SU-DHL-6 (cell line): ENCODE data around the gene SCUBE1.

Experiments used
- H2AFZ ChIP-seq: fragments of 200-600 bp; sonication (generic); 2 replicates; pipeline ENCODE4 v1.6.1; 2014; ENCODE audit warnings: low read depth, mild to moderate bottlenecking, moderate library complexity, mixed read lengths, antibody characterized with exemption, low read length; ENCODE audit not compliant: severe bottlenecking
- H3F3A ChIP-seq: fragments of 200-600 bp; shearing (Covaris generic); 2 replicates; pipeline ENCODE4 v1.6.0; 2016; ENCODE audit warnings: antibody characterized with exemption, mild to moderate bottlenecking; ENCODE audit not compliant: insufficient read depth
- H3K27ac ChIP-seq: fragments of 200-600 bp; sonication (generic); 2 replicates; pipeline ENCODE4 v1.5.1; 2016; ENCODE audit warnings: low read depth, mild to moderate bottlenecking, low read length, moderate library complexity, mixed read lengths
- H3K27me3 ChIP-seq: fragments of 200-600 bp; sonication (generic), shearing (Covaris generic); 2 replicates; pipeline ENCODE4 v1.6.0; 2014; ENCODE audit warnings: mild to moderate bottlenecking, low read length
- H3K36me3 ChIP-seq: fragments of 200-600 bp; sonication (generic); 2 replicates; pipeline ENCODE4 v1.6.1; 2014; ENCODE audit warnings: mild to moderate bottlenecking, low read length, mixed read lengths
- H3K4me2 ChIP-seq: fragments of 300-600, 200-600 bp; shearing (Covaris generic), sonication (generic); 2 replicates; pipeline ENCODE4 v1.6.0; 2014; ENCODE audit warnings: low read length, low read depth, mild to moderate bottlenecking; ENCODE audit not compliant: poor library complexity, severe bottlenecking
- H3K4me3 ChIP-seq: fragments of 200-600 bp; sonication (generic); 2 replicates; pipeline ENCODE4 v1.5.1; 2014; ENCODE audit warnings: antibody characterized with exemption, low read length, mild to moderate bottlenecking, mixed read lengths; ENCODE audit not compliant: insufficient read depth, poor library complexity, severe bottlenecking
- H3K79me2 ChIP-seq: fragments of 200-600 bp; sonication (generic); 2 replicates; pipeline ENCODE4 v1.6.1; 2014; ENCODE audit warnings: mild to moderate bottlenecking, low read length, moderate library complexity; ENCODE audit not compliant: insufficient read depth
- H3K9ac ChIP-seq: fragments of 200-600 bp; sonication (generic); 2 replicates; pipeline ENCODE4 v1.7.0; 2014; ENCODE audit warnings: mild to moderate bottlenecking, low read length
- H3K9me2 ChIP-seq: fragments of 200-600 bp; sonication (generic); replicated peaks from 2 replicates; pipeline ENCODE4 v1.6.1; 2014; ENCODE audit warnings: low read length; ENCODE audit not compliant: insufficient read depth
- H3K9me3 ChIP-seq: fragments of 200-600 bp; sonication (generic); 2 replicates; pipeline ENCODE4 v1.6.1; 2014; ENCODE audit warnings: low read length, mixed read lengths; ENCODE audit not compliant: insufficient read depth
- H4K20me1 ChIP-seq: fragments of 200-600 bp; sonication (generic); 2 replicates; pipeline ENCODE4 v1.6.1; 2014; ENCODE audit warnings: low read depth, mild to moderate bottlenecking, antibody characterized with exemption, low read length, moderate library complexity, mixed read lengths
- EZH2phosphoT487 ChIP-seq: fragments of 200-600 bp; sonication (generic), shearing (Covaris generic); conservative IDR thresholded peaks from 2 replicates; pipeline ENCODE4 v1.6.1; 2018; ENCODE audit warnings: mild to moderate bottlenecking, antibody characterized with exemption, low read length, moderate library complexity, mixed read lengths
- TF ChIP-seq, protein P1 (sequence below): fragments of 200-600 bp; sonication (generic); IDR thresholded peaks from one replicate; pipeline ENCODE4 v1.5.1; 2017; ENCODE audit warnings: antibody characterized with exemption, mild to moderate bottlenecking, low read length, moderate library complexity; ENCODE audit not compliant: insufficient read depth, poor library complexity, severe bottlenecking

Gene SCUBE1

DNA sequence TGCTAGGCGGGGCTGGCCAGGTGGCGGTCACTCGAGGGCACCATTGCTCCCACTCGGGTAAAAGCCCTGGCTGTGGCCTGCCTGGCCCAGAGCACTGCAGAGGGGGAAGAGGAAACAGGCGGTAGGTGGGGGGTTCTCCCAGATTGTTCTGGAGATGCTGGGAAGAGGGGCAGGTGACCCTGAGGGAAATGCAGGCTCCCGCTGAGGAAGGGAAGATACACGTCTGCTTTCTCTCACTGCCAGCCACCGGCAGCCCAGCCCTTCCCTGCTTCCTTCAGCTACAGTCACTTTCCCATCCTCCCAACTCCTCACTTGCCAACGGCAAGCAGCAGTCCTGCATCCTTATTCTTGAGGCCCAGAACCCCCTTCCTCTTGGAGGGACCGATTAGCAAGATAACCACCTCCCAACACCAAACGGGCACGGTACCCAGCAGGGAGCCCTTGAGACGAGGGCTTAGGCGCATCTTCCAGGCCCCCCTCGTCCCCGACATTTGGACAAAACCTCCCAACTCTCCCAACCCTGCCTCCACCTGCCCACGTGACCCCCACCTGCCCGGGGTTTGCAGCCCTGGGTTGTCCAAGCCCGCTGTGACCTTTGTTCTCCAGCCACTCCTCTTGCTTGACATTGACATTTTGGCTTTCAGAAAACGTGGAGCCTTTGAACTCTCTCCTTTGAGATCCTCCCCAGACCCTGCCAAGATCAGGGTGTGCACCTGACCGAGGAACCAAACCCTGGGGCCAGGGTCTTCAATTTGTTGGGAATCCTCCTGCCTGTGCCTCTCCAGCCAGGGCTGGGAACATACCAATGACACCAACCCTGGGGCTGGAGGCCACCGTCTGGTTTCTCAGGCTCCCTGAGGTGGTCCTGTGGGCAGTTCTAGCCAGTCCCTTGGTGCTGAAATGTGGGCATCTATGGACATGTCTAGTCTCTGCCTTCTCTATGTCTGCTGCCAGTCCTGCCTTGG, 107.4 kb downstream of the SCUBE1 start:
- Histone ChIP-seq H3K27me3 (no peaks in the 10 kb centered on the region), H3K79me2 (no peaks in the 10 kb centered on the region), H3K4me3 (no peak overlapping the region), H3K4me2 (no peak overlapping the region), H4K20me1 (no peaks in the 10 kb centered on the region), H3K9ac (no peak overlapping the region), H3K27ac (no peak overlapping the region), H3F3A (no peaks in the 10 kb centered on the region), H3K9me2 (no peaks in the 10 kb centered on the region), H3K9me3 (no peaks in the 10 kb centered on the region), H2AFZ (no peak overlapping the region), H3K36me3 (no peaks in the 10 kb centered on the region)
- TF ChIP-seq EZH2phosphoT487 = no peak
- TF ChIP-seq, protein P1, sequence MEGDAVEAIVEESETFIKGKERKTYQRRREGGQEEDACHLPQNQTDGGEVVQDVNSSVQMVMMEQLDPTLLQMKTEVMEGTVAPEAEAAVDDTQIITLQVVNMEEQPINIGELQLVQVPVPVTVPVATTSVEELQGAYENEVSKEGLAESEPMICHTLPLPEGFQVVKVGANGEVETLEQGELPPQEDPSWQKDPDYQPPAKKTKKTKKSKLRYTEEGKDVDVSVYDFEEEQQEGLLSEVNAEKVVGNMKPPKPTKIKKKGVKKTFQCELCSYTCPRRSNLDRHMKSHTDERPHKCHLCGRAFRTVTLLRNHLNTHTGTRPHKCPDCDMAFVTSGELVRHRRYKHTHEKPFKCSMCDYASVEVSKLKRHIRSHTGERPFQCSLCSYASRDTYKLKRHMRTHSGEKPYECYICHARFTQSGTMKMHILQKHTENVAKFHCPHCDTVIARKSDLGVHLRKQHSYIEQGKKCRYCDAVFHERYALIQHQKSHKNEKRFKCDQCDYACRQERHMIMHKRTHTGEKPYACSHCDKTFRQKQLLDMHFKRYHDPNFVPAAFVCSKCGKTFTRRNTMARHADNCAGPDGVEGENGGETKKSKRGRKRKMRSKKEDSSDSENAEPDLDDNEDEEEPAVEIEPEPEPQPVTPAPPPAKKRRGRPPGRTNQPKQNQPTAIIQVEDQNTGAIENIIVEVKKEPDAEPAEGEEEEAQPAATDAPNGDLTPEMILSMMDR = no peak

DNA sequence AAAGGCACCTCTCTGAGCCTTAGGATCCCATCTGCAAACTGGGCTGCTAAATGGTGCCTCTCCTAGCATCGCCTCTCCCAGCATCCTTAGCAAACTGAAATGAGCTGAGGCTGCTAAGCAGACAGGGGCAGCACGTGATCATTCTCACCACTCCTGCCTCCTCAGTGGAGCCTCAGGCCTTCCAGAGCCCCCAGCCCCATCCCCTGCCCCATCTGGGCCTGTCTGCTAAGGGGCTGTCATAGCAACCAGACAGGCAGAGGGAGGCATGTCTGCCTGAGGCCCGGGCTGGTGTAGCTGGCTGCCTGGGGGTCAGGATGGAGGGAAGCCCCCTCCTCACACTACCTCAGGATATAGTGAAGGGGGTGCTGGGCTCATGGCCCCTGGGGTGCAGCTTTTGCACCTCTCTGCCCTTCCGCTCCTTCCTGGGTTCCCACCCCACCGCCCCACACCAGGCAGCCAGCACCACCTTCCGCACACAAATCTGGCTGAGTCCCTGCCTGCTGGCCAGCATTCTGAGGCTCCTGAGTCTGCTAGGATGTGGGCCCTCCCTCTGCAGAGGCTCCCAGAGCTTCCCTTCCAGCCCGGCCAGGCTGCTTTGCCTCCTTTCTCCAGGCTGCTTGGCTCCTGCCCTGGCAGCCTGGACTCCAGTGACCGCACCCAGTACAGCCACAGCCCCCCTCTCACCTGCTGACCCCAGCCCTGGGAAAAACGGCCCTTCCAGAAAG, 108.7 kb downstream of the SCUBE1 start:
- TF ChIP-seq, protein P1 = no peak
- TF ChIP-seq EZH2phosphoT487 = no peak
- H4K20me1 ChIP-seq = no peaks in the 10 kb centered on the region
- no peaks in the 10 kb centered on the region for H3F3A ChIP-seq
- H3K79me2 ChIP-seq = no peaks in the 10 kb centered on the region
- H3K9ac ChIP-seq = no peak overlapping the region
- H3K27ac ChIP-seq = no peak overlapping the region
- H3K9me2 ChIP-seq = no peaks in the 10 kb centered on the region
- H3K9me3 ChIP-seq = no peaks in the 10 kb centered on the region
- H2AFZ ChIP-seq = no peak overlapping the region
- no peaks in the 10 kb centered on the region for H3K27me3 ChIP-seq
- H3K4me2 ChIP-seq = no peak overlapping the region
- no peaks in the 10 kb centered on the region for H3K36me3 ChIP-seq
- no peak overlapping the region for H3K4me3 ChIP-seq

DNA sequence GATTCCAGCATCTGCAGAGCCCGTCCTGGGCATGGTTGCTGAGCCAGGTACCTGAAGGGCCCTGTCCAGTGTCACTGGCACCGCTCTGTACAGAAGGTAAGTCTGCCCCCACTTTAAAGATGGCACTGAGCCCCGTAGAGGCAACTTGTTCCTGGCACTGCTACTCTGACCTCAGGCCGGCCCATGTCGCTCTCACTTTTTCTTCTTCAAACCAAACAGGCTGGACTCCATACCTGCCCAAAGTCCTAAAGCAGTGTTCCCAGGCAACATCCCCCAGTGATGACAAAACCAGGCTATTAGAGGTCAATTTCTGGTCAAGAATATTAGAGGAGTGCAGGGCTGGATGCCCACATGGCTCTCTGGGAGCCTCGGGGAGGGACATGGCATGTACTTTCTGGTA, 109.6 kb downstream of the SCUBE1 start:
- H3F3A ChIP-seq = no peaks in the 10 kb centered on the region
- no peak overlapping the region for H3K9ac ChIP-seq
- no peaks in the 10 kb centered on the region for H3K9me3 ChIP-seq
- no peaks in the 10 kb centered on the region for H3K9me2 ChIP-seq
- TF ChIP-seq, protein P1 = no peak
- no peak for TF ChIP-seq EZH2phosphoT487
- H3K27me3 ChIP-seq = no peaks in the 10 kb centered on the region
- H3K79me2 ChIP-seq = no peaks in the 10 kb centered on the region
- H3K27ac ChIP-seq = no peak overlapping the region
- H4K20me1 ChIP-seq = no peaks in the 10 kb centered on the region
- no peak overlapping the region for H3K4me2 ChIP-seq
- H2AFZ ChIP-seq = no peak overlapping the region
- no peak overlapping the region for H3K4me3 ChIP-seq
- H3K36me3 ChIP-seq = no peaks in the 10 kb centered on the region
